PC-9 (cell line): ENCODE measurements around the gene RAB5IF.

Source experiments
- EZH2 ChIP-seq: fragments of 200-600 bp; sonication (generic); IDR thresholded peaks from 2 replicates; pipeline ENCODE4 v1.8.0; 2017; ENCODE audit warnings: antibody characterized with exemption, low read depth
- TF ChIP-seq, protein P1 (sequence below): fragments of 200-600 bp; sonication (generic); conservative IDR thresholded peaks from 2 replicates; pipeline ENCODE4 v1.6.1; 2017; ENCODE audit warnings: mixed run types, antibody characterized with exemption, mild to moderate bottlenecking, moderate library complexity

GRCh38 chr20:36628076-36628475 lies 22.5 kb downstream of the RAB5IF start:
- TF ChIP-seq, protein P1, sequence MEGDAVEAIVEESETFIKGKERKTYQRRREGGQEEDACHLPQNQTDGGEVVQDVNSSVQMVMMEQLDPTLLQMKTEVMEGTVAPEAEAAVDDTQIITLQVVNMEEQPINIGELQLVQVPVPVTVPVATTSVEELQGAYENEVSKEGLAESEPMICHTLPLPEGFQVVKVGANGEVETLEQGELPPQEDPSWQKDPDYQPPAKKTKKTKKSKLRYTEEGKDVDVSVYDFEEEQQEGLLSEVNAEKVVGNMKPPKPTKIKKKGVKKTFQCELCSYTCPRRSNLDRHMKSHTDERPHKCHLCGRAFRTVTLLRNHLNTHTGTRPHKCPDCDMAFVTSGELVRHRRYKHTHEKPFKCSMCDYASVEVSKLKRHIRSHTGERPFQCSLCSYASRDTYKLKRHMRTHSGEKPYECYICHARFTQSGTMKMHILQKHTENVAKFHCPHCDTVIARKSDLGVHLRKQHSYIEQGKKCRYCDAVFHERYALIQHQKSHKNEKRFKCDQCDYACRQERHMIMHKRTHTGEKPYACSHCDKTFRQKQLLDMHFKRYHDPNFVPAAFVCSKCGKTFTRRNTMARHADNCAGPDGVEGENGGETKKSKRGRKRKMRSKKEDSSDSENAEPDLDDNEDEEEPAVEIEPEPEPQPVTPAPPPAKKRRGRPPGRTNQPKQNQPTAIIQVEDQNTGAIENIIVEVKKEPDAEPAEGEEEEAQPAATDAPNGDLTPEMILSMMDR: no peak
- no peak for TF ChIP-seq EZH2
